Measurements from ENCODE around the gene KAZALD1. TPM values are rescaled to one million over a fixed set of nuclear protein-coding genes. Genes with fewer than 3 reads are reported as not detected.

KAZALD1 gene
- total RNA-seq, 1 experiment from 2014 or later = 12.5 TPM

GRCh38 chr10:101041252-101041761 lies 20.5 kb upstream of the KAZALD1 start:
- no peak for TF ChIP-seq EZH2 (IDR thresholded peaks at IDR 0.05; ENCODE audit: borderline replicate concordance, low read depth, low read length, poor library complexity, severe bottlenecking)
- peak; percentile 89 for TF ChIP-seq CTCF (conservative IDR thresholded peaks at IDR 0.05; ENCODE audit: low read depth, low read length)
- POLR2A ChIA-PET (ENCODE audit: low non-redundant PET) = no interaction called here
- DNase-seq (ENCODE audit: low spot score) = peak; percentile 91
- Histone ChIP-seq H3K4me1 (ENCODE audit: insufficient read depth, low read length, poor library complexity, severe bottlenecking) (peaks cover 24% of the 10 kb centered on the region), H3K36me3 (ENCODE audit: insufficient read depth, low read length, poor library complexity, severe bottlenecking) (no peaks in the 10 kb centered on the region), H3K4me3 (ENCODE audit: low read depth, low read length, poor library complexity, severe bottlenecking) (no peak overlapping the region), H3K27ac (ENCODE audit: low read depth, low read length, poor library complexity, severe bottlenecking) (peak overlapping the region; percentile 84), H3K9me3 (ENCODE audit: low read depth, low read length, poor library complexity, severe bottlenecking) (no peaks in the 10 kb centered on the region), H3K27me3 (replicated peaks; ENCODE audit: insufficient read depth, low read depth, low read length, poor library complexity) (no peaks in the 10 kb centered on the region)
- BruUV-seq (replicated peaks) = no TSS peak
- intact Hi-C loops (cut with micrococcal nuclease; ENCODE audit: unreplicated experiment) = loop anchor here (5.0 kb wide), 1 partner anchor 101 kb away; no protein-coding TSS in a partner anchor
- CTCF ChIA-PET = interaction anchor here (0.7 to 3.5 kb wide), 14 partner anchors 9 to 250 kb away, joined by 3 to 20 read pairs (median 7); no protein-coding TSS in a partner anchor

- TF ChIP-seq EZH2 (IDR thresholded peaks at IDR 0.05; ENCODE audit: borderline replicate concordance, low read depth, low read length, poor library complexity, severe bottlenecking) (no peak), CTCF (conservative IDR thresholded peaks at IDR 0.05; ENCODE audit: low read depth, low read length) (no peak)
- H3K4me3 ChIP-seq (ENCODE audit: low read depth, low read length, poor library complexity, severe bottlenecking) = peak overlapping the region; percentile 54
- ChIA-PET POLR2A (ENCODE audit: low non-redundant PET) (interaction anchor here (0.6 kb wide), 1 partner anchor 10 kb away, joined by 9 read pairs; no protein-coding TSS in a partner anchor), CTCF (interaction anchor here (0.8 to 3.5 kb wide), 10 partner anchors 9 to 250 kb away, joined by 3 to 20 read pairs (median 4); no protein-coding TSS in a partner anchor)
- no TSS peak for BruUV-seq (replicated peaks)
- H3K36me3 ChIP-seq (ENCODE audit: insufficient read depth, low read length, poor library complexity, severe bottlenecking) = no peaks in the 10 kb centered on the region
- no peaks in the 10 kb centered on the region for H3K27me3 ChIP-seq (replicated peaks; ENCODE audit: insufficient read depth, low read depth, low read length, poor library complexity)
- no peak for DNase-seq (ENCODE audit: low spot score)
- H3K4me1 ChIP-seq (ENCODE audit: insufficient read depth, low read length, poor library complexity, severe bottlenecking) = peaks cover 32% of the 10 kb centered on the region
- intact Hi-C loops (cut with micrococcal nuclease; ENCODE audit: unreplicated experiment) = loop anchor here (5.0 kb wide), 1 partner anchor 100 kb away; no protein-coding TSS in a partner anchor
- no peaks in the 10 kb centered on the region for H3K9me3 ChIP-seq (ENCODE audit: low read depth, low read length, poor library complexity, severe bottlenecking)
- H3K27ac ChIP-seq (ENCODE audit: low read depth, low read length, poor library complexity, severe bottlenecking) = peak overlapping the region; percentile 84
Observed at GRCh38 chr10:101042118-101042517, 19.7 kb upstream of the KAZALD1 start.

GRCh38 chr10:101042667-101043362 lies 19.0 kb upstream of the KAZALD1 start:
- H3K36me3 ChIP-seq (ENCODE audit: insufficient read depth, low read length, poor library complexity, severe bottlenecking) = no peaks in the 10 kb centered on the region
- H3K4me1 ChIP-seq (ENCODE audit: insufficient read depth, low read length, poor library complexity, severe bottlenecking) = peaks cover 37% of the 10 kb centered on the region
- peak; percentile 93 for DNase-seq (ENCODE audit: low spot score)
- H3K27me3 ChIP-seq (replicated peaks; ENCODE audit: insufficient read depth, low read depth, low read length, poor library complexity) = no peaks in the 10 kb centered on the region
- no peaks in the 10 kb centered on the region for H3K9me3 ChIP-seq (ENCODE audit: low read depth, low read length, poor library complexity, severe bottlenecking)
- peak overlapping the region; percentile 84 for H3K27ac ChIP-seq (ENCODE audit: low read depth, low read length, poor library complexity, severe bottlenecking)
- ChIA-PET CTCF (interaction anchor here (0.5 to 3.5 kb wide), 8 partner anchors 8 to 99 kb away, joined by 3 to 20 read pairs (median 5); no protein-coding TSS in a partner anchor), POLR2A (ENCODE audit: low non-redundant PET) (interaction anchor here (0.6 kb wide), 2 partner anchors 10 to 210 kb away, joined by 7 to 9 read pairs; no protein-coding TSS in a partner anchor)
- TF ChIP-seq CTCF (conservative IDR thresholded peaks at IDR 0.05; ENCODE audit: low read depth, low read length) (no peak), EZH2 (IDR thresholded peaks at IDR 0.05; ENCODE audit: borderline replicate concordance, low read depth, low read length, poor library complexity, severe bottlenecking) (no peak)
- intact Hi-C loops (cut with micrococcal nuclease; ENCODE audit: unreplicated experiment) = loop anchor here (5.0 kb wide), 1 partner anchor 99 kb away; no protein-coding TSS in a partner anchor
- H3K4me3 ChIP-seq (ENCODE audit: low read depth, low read length, poor library complexity, severe bottlenecking) = peak overlapping the region; percentile 54
- BruUV-seq (replicated peaks) = TSS peak; percentile 96

Data from A673 (cell line).